Measurements from ENCODE around the gene SLAIN2.
"Not testable (repeated sequence)": the region's sequence is repeated elsewhere in the genome, so short reads cannot be mapped to it uniquely, and the experiment has no call there.

The SLAIN2 gene

DNA sequence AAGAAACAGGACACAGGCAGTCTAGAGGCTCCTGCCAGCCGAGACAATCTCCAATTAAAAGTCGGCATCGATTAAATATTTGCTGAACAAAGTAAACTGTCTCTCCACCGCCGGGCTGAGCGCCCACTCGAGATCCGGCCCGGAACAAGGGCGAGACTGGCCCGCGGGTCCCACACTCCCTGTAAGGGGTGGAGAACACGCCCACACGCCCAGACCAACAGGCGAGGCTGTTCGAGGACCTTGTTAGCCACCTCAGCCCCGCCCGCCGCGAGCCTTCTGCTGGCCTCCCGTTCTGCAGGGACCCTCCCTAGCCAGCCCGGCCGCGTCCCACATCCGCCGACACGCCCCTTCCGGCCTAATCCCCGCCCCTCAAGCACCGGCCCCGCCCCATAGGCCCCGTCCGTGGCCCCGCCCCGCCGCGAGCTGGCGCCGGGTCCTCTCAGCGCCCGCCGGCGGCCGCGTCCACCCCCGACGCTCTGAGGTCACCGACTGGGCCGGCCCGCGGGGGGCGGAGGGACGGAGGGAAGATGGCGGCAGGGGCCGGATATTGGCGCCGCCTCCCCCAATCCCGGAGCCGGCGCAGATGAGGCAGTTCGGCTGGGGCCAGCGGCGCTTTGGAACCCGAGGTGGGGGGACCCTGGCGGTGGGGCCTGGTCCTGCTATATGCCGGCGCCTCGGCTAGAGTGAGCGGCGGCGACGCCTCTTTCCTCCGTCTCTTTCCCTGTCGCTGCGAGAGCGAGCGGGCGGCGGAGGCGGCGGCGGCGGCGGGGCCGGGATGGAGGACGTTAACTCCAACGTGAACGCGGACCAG lies at the start of gene SLAIN2:
Gene SLAIN2, plus strand, starts transcription at position 565 of the 811 bp plus-strand sequence. Its CDS starts 211 bp downstream, at position 776.
- DNase-seq: peak; percentile 95

GRCh38 chr4:48292218-48292790 lies 49.0 kb upstream of the SLAIN2 start:
- DNase-seq: not testable (repeated sequence)

- DNase-seq: no peak
These were observed 46.2 kb upstream of the SLAIN2 start for GRCh38 chr4:48295116-48295515.

DNA sequence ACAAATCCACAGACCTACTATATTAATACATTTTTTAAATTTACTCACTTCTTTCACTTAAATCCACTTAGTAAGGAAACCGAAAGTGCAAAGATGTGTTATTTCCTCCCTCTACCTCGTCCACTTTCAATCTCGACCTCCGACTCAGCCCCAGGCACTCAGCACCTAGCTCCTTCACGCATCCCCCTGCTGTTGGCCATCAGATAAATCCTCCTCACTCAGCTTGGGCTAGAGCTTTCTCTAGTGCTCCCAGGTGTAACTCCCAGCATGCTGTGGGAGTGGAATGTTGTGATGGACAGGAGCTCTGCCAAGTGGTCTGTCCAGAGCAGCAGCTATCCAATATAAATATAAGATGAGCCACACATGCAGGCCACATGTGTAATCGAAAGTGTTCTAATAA lies 45.0 kb upstream of the SLAIN2 start:
- no peak for DNase-seq

DNA sequence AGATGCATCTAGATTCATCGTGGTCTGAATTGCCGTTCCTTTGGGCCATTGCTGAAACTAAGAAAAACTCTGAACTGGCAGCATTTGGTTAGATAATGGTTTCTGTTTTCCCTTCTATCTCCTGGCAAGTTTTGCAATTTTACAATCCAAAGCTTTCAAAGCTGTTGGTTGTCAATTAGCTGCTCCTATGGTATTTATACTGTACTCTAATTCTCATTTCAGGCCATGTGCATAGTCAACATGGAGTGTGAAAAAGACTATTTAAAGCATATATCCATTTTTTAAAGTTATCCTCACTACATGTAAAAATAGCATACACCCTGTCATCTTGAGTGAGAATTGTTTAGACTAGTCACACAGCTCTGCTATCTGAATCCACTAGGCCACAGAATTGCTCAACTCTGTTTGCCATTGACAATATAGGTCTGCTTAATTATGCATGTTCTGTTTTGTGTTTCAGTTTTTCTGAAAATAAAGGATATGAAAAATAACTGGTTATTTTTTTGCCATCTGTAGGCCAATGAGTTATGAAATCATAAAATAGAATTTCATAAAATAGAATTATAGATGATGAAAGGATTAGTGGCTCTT lies 44.0 kb upstream of the SLAIN2 start:
- no peak for DNase-seq

GRCh38 chr4:48299560-48299959 lies 41.8 kb upstream of the SLAIN2 start:
- DNase-seq: no peak

GRCh38 chr4:48300004-48300403 lies 41.3 kb upstream of the SLAIN2 start:
- no peak for DNase-seq

GRCh38 chr4:48305508-48305907 lies 35.8 kb upstream of the SLAIN2 start:
- no peak for DNase-seq

DNA sequence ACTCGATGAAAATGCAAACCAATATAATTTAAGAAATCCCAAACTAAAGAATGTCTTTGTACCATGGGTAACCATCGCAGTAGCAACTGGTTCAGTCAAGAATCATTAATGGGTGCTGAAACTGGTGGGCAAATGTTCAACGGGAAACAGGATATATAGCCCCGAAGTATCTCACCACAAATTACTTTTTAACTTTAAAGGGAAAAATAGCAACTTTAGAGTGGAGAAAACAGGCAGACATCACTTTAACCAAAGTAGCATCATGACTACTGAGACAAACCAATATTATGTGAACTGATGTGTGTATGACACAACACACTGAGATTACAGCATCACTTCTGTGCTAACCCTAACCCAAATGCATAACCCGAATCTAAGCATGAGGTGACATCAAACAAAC lies 33.8 kb upstream of the SLAIN2 start:
- DNase-seq: no peak

- no peak for DNase-seq
These were observed 32.4 kb upstream of the SLAIN2 start for GRCh38 chr4:48308901-48309300.

DNA sequence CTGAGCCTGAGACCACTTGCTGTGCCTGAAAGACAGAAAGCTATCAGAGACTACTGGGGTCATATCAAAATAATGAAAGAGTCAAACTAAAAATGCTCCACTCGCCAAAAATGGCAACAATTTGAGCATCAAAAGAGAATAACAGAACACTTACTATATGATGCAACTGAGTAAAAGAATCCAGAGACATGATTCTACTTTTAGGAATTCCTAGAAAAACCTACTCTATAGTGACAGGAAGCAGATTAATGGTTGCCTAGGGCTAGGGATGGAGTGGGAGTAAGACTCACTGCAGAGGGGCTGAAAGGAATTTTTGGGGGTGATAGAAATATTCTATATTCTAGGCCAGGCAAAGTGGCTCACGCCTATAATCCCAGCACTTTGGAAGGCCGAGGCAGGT lies 29.4 kb upstream of the SLAIN2 start:
- no peak for DNase-seq

GRCh38 chr4:48314746-48315145 lies 26.6 kb upstream of the SLAIN2 start:
- DNase-seq: not testable (repeated sequence)

- DNase-seq: peak; percentile 1
These were observed 25.4 kb upstream of the SLAIN2 start for GRCh38 chr4:48315728-48316630.

DNA sequence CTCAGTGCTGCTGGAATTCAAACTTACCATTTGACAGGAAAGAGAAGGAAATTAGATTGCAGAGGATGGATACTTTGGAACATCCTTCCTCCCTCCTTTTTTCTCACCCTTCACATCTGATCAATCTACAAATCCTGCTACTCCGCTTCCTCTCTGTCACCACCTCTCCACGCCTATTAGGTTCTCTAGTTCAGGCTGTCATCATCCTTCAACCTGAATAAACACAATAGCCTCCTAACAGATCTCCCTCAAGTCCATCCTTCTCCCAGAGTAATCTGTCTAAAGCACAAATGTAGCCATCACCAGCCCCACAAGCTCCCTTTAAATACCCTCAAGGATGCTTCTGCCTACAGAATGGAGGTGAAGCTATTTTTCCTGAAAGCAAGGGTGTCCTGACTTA lies 20.0 kb upstream of the SLAIN2 start:
- no peak for DNase-seq

DNA sequence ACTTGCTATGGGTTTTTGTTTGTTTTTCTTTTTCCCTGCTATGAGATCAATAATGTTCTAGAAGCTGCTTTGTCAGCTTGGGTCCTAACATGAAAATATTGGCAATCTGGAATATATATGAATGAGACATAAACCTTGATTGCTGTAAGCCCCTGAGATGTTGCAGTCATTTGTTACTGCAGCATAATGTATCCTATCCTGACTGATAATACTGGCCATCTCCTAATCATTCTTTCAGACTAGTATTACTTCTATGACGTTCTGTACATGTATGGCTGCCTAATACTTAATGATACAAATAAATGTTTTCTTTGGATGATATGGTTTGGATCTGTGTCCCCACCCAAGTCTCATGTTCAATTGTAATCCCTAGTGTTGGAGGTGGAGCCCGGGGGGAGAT lies 19.3 kb upstream of the SLAIN2 start:
- no peak for DNase-seq

- no peak for DNase-seq
These were observed 17.0 kb upstream of the SLAIN2 start for GRCh38 chr4:48324281-48324680.

DNA sequence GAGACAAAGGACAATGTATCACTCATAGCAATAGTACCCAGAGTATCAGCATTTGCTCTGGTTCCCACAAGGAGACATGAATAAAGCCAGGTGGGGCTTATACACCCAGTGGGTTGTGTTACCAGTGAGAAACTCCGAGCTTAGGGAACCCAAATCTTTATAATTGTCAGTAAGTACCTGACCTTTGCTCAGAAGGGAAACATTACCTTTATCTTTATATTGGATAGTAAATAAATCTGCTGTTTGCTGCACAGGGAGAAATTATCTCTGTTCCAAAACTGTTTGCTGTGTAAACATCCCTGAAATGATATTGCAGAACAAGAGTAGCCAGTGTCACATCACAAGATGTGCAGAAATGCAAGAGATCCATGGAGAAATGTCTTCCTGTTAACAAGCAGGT lies 12.1 kb upstream of the SLAIN2 start:
- no peak for DNase-seq

- no peak for DNase-seq
These were observed 11.4 kb upstream of the SLAIN2 start for GRCh38 chr4:48329976-48330375.

- no peak for DNase-seq
These were observed 9.6 kb upstream of the SLAIN2 start for GRCh38 chr4:48331577-48332330.

GRCh38 chr4:48332661-48333060 lies 8.7 kb upstream of the SLAIN2 start:
- DNase-seq: no peak

DNA sequence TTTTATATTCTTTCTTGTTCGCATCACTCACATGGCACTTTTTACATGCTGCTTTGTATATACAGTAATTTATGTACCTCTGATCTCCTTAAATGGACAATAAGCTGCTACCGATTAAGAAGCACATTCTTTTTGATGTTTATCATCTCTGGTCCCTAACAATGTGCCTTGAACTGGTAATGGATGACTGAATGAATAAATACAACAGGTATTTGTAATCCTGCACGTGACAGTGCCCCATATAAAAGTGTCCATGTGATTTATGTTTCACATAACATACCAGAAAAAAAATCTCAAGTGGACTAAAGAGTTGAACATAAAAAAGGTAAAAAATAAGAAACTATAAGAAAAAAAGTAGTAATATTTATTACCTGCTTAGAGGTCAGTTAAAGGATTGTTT lies 7.7 kb upstream of the SLAIN2 start:
- no peak for DNase-seq

DNA sequence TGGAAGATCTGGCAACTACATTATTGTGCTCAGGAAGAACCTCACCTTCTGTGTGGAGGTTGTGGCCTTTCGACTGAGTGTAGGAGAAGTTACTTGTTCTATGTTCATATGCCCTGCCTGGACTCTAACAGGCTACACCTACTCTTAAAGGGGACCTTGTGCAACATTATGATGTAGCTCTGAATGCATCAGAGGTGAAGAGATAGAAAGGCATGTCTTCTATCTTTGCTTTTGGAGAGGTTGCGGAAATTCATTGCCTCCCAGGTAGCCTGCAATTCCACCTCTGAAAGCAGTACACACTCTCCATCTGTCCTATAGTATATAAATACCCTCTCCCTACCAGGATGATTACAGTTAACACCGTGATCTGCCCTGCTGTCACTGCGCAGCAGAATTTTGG lies 7.1 kb upstream of the SLAIN2 start:
- DNase-seq: no peak

All from DMS79 (cell line).